Measurements from ENCODE around the gene PRDM16.
"Not testable (repeated sequence)": the region's sequence is repeated elsewhere in the genome, so short reads cannot be mapped to it uniquely, and the experiment has no call there.

Gene PRDM16

DNA sequence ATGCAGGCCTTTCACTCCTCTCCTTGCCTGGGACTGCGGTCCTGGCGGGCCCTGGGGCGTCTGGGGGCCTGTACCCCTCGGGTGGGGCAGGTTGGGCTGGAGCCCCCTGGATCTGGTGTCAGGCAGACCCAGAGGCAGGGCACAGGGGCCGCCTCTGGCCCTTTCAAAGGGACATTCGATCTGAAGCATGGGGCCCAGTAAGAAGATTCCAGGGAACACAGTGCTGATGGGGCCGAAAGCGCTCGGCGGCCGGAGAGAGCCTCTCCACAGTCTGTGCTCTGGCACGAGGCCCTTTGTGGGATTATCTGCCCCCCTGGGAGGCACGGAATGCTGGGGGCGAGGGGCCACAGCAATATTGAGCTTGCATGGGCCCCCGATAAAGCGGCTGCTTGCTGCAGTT is 15.2 kb downstream of the PRDM16 start:
- no peak for DNase-seq

DNA sequence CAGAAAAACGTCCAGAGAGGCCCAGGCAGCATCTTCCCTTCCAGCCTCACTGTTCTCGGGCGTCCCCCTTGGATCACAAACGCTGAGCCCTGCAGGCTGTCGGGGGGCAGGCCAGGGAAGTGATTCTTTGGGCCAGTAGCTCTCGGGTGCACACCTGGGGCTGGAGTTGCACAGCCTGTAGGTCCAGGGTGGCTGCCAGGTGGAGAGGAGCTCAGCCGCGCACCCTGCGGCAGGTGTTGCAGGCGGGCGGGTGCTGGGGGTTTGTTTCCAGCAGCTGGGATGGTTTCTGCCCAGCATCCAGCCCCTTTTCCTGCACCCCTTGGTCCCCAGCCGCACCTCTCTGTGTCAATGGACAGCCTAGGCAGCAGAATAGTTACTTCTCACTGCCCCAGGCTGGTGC is 15.7 kb downstream of the PRDM16 start:
- DNase-seq, result no peak

DNA sequence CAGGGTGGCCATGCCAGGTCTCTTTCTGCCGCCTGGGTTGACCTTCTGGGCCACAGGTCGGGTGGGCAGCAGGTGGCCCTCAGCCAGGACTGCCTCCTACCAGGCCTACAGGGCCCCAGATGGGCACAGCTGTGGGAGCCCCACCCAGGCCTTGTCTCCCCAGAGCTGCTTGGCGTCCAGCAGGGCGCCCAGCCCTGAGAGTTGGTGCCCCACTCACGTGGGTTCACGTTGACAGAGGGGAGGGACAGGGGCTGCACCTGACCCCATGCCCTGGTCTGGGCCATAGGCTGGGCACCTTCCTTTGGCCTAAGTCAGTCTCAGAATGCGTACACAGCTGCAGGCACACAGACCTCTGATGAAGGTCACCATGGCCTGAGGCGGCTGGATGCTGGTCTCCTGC is 16.7 kb downstream of the PRDM16 start:
- DNase-seq, result no peak

DNA sequence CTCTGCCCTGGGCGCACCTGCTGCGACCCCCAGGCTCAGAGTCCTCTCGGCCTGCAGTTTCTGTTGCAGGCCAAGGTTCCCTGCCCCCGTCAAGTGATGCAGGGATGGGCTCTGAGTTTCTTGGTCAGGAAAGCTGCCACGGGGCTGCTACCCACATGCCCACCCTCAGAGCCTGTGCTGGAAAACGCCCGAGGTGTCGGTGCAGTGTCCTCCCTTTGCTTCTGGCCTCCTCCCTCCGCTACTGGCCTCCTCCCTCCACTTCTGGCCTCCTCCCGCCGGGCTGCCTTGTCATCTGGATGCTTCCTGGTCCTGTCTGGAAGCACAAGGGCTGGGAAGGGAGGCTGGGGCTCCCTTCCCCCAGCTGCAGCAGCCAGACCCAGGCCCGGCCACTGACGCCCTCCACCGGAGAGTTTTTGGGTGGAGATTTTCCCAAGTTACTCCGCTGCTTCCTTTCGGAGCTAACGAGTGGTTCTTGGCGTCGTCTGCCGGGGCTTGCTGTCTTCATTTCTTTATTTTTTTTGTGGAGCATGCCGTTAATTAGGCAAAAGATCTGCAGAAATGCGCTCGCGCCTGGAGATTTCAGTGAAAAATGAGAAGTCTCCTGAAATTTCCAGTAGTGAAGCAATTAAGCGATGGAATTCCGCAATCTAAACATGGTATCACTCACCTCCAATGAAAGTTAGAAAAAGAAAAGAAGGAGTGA is 17.4 kb downstream of the PRDM16 start:
- no peak for DNase-seq

DNA sequence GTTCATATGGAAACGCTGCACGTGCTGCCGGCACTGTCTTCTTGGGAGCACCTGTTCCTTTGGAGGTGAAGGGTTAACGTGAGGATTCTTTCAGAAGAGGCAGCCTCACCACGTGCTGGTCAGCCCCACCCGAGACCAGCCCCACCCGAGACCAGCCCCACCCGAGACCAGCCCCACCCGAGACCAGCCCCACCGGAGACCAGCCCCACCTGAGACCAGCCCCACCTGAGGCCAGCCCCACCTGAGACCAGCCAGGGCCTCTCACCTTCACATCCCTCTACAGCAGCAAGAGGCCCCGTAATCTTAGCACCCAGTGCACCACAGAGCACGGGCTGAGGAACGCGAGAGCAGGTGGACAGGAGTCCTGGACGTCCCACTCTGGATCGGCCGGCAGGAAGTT is 18.0 kb downstream of the PRDM16 start:
- no peak for DNase-seq

DNA sequence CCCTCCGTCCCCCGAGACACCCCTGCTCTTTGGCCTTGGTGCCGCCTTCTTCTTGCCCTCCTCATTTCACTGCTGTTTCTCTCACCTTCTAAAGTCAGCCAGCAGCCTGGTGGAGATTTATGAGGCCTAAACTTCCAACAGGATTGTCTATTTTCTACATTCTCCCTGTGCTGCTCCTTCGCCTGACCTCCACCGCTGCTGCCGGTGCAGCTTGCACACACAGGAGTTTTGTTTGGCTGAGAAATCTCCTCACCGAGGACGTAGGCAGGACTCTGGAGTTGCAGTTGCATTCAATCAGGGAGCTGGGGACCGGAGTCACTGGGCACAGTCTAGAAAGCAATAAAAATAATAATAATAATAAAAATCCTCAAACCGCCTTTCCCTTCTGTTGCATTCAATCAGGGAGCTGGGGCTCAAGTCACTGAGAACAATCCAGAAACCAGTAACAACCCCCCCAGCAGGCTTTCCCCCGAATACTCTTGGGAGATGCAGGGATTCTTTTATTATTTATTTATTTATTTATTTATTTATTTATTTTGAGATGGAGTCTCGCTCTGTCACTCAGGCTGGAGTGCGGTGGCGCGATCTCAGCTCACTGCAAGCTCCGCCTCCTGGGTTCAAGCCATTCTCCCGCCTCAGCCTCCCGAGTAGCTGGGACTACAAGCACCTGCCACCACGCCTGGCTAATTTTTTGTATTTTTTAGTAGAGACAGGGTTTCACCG is 19.1 kb downstream of the PRDM16 start:
- DNase-seq, result not testable (repeated sequence)

DNA sequence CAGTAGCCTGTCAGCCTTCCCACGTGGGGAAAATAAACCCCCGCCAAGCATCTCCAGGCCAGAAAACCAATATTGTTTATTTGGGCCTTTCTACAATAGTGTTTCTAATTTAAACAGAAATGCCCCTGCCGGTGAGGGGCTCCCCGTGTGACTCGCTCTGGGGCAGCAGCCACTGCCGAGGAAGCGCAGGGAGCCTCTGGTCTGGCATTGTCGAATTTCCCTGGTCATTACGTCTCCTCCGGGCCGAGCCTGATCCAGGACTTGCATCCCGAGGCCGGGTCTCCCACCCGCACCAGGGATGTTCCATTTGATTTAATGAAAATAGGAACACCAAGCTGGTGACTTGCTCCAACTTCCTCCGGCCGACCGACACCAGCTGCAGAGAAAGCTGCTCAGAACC is 20.5 kb downstream of the PRDM16 start:
- no peak for DNase-seq

DNA sequence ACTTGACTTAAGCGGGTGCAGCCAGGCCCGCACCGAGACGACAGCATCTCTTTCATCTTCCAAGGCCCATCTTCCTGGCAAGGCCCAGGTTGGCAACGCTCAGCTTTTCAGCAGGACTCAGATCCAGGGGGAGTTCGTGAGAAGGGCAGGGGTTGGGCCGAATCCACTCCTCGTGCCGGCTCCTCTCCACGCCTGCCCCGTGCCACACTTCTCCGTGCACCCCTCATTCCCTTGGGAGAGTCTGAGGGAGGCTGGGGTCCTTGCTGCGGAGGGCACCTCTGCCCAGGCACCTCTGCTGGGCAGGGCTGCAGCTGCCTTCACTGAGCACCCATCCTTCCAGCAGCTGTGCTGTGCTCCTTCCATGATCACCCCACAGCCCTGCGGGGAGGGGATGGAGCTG is 22.3 kb downstream of the PRDM16 start:
- DNase-seq, result no peak

DNA sequence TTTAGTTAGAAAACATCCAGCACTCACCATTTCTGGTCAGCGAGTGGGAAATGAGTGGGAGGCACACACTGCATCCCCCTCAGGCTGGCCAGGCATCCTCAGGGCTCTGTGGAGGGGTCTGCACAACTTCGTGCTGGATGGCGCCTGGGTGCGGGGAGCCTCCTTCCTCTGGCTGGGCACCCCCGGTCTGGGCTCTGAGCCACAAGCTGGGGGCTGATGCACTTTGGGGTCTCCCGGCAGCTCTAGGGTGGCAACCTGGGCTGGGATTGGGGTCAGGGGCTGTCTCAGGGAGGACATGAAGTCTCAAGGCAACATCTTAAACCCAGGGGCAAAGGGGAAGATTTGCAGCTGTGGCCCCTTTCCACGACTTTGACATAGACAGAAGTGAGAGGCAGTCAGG is 23.5 kb downstream of the PRDM16 start:
- DNase-seq, result no peak

DNA sequence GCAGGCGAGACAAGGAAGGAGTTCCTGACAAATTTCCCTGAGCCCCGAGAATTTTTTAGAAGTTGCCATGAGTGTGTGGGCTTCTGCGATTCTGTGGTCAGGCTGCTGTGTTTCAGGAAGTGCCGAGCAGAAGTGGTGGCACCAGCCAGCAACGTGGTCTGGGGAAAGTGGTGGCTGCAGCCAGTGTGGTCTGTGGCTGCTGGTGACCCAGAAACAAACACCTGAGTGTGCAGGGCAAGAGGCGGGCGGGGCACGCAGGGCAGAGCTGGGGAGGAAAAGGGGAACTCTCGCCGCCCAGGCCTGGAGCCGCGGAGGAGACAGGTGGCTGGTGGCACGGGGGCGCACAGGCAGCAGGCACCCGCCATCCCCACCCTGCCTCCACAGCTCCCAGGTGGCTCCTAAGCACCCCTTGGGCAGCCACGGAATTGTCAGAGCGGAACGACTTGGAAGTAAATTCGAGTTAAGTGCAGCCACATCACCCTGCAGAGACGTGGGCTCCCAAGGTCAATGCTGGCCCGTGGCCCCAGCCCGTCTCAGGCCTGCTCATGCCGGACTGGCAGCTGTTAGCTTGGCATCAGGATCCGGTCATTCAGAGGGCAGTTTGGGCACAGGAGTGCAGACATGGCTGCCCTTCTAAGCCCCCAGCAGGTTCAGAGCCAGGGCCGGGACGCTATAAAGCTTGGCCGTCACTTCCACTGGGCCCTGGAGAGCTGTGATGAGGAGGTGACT is 25.1 kb downstream of the PRDM16 start:
- DNase-seq, result peak in 3 of 4 experiments; percentile 23 to 58 (median 40)

DNA sequence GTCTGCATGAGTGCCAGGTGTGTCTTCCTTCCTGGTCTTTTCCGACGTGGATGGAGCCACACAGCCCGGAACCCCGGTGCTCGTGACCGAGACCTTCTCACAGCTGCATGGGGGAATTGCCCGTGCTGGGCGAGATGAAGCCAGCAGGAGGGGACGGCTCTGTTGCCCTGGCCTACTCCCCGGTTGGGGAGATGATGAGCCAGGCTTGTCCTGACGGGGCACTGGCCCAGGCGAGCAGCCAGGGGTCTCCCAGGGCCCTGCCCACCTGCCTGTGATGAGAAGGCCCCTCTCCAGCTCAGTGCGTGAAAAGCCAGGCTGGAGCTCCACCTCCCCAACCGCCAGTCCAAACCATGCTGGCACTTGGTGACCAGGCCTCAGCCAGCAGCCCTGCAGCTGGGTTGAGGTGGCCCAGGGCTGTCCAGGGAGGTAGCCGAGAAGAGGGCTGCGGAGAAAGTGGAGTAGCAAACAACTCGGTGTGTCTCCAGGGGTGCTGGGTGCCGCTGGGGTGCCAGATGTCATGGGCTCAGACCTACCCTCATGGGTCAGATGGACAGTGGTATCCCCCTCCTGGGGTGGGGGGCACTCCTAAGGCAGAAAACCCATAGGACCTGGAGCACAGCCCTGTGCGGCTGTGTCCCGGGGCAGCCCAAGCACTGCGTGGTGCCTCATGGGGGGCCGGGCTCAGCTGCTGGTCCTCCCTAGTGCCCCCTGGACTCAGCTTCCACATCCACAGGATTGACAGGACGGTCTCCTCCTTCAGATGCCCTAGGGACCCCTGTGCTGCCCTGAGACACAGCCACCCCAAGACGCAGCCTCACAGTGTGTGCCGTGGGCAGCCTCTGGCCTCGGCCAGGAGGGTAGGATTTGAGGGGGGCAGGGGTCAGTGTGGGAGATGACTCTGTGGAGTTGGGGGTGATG is 26.1 kb downstream of the PRDM16 start:
- no peak for DNase-seq

DNA sequence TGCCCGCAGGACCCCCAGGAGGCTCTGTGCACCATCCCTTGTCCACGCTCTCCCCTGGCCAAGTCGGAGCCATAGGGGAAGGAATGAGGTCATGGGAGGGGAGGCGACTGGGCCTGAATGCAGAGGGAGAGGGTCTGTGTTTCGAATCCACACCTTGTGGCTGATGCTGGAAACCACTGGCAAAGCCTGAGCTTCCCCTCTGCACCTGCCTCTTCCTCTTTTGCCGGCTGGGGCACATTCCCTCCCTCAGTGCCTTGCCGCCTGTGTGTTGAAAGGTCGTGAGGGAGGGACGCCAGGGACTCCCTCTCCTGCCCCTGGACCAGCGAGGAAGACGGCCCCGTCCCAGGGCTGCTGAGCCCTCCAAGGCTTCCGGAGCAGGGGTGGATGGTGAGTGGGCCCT is 27.3 kb downstream of the PRDM16 start:
- no peak for DNase-seq

DNA sequence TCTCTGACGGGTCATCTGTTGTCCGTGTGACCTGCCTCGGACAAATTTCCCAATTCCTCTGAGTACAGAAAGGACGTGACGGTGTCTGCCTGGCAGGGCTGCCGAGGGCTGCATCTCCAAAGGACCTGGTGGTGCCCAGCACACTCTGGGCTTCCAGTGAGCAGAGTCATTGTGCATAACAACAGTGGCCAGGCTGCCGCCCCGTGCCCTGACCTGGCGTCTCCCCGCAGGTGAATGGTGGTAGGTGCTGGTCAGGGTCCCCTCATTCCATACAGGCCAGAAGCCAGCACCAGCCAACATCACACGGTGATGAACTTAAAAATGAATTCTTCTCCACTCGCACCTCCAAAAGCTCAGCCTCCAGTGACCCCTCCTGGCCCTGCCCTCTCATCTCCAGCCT is 28.2 kb downstream of the PRDM16 start:
- no peak for DNase-seq

DNA sequence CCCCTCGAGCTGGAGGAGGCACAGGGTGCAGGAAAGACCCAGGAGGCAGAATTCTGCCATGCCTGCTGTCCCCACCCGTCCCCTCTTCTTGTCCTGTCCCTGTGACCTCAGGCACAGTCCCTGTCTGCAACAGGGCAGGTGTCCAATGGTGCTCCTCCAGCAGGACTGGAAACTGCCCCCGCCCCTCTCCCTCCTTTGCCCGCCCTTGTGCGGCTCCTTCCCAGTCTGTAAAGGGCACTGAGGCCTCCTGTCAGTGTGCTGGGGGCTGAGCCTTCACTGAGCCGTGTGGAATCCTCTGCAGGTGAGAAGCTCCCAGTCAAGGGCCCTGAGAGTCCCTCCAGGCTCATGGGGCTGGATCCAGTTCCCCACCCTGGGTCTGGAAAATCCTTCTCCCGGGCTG is 28.9 kb downstream of the PRDM16 start:
- no peak for DNase-seq

DNA sequence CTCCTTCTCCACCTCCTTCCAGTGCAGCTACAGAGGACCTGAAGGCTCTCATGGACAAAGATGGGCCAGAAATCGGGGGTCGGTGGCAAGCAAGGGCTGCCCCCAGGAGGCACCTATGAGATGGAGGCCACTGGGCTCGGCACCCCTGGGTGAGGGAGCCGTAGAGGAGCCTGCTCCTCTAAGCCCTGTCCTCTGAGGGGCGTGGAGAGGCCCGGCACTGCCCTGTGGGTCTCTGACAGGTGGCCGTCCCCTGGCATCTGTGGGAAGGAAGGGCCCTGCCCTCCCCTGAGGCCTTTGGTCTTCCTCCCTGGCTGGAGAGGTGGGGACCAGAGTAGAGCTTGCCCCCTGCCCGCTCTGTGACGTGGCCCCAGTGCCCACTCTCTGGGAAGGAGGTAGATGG is 30.9 kb downstream of the PRDM16 start:
- DNase-seq, result no peak

DNA sequence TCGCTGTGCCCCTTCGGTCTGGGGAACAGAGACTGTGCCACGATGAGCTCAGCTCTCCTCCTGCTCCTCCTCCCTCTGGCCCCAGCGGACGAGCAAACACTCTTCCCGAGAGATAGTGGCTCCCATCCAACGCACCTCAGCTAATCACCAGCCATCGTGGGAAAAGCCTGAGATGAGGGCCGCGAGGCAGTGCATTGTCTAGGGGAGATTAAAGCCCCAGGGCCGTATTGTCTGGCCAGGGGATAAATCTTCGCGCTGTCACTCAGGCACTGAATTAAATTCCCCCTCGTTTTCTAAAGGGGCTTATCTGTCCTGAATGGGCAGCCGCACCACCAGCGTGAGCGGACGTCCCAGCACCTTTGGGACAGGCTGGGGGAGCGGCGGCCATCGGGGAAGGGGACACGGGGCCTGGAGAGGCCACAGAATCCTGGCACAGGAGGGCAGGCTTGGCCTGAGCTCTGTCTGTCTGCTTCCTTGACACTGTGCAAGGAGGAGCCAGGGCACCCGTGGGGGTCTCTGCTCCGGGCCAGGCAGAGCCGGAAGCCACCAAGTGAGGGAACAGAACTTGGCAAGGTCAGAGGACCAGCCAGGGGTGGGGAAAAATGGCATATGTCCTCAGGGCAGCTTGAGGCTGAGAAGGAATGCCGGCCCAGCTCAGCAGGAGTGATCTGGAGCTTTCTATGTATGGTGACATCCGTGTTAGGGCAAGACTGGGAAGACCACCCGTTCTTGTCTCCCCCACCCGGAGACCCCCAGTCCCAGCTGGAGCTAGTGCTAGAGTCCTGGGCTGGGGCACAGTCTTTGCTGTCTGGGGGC is 32.3 kb downstream of the PRDM16 start:
- no peak for DNase-seq

DNA sequence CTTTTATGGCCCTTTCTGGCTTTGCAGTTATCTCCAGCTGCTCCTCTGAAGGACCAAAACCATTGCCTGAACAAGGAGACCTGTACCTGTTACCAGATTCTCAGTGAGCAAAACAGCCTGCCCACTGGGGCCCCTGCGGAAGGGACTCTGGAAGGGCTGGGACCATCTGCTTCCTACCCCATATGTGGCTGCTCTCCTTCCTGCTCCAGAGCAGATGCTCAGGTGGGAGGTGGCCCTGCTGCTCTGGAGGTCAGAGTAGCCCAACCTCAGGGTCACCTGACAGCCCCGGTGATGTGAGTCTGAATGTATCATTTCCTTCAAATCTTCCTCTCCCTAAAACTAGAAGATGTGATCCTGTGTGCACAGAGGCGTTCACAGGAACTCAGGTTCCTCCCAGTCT is 33.6 kb downstream of the PRDM16 start:
- DNase-seq, result no peak

DNA sequence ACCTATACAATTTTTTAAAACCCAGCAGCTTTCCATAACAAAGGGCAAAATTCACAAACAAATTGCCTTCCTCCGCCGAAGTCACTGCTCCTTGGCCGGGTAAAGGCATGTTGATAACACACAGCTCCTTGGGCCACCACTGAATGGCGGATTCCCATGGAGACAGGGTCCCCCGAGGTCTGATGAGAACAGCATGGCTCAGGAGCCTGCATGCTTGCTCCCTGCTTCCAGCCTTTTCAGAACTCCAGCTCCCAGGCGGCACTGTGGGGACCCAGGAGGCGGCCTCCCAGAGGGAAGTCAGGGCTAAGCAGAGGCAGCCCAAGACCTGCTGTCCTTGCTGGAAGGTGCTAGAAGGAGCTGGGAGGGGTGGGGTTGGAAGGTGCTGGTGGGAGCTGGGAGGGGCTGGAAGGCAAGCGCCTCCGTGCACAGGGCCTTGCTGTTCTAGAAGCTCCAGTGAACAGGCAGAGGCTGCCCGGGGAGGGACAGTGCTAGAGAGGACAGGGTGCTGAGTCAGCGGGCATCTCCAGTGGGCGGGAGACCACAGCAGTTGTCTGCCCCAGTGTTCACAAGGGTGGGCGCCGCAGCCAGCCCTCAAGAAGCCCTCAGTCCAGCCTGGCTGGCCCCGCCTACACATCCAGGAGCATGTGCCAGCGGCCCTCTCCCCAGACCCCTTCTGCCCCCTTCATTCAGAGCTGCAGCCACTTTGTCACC is 35.1 kb downstream of the PRDM16 start:
- no peak for DNase-seq

DNA sequence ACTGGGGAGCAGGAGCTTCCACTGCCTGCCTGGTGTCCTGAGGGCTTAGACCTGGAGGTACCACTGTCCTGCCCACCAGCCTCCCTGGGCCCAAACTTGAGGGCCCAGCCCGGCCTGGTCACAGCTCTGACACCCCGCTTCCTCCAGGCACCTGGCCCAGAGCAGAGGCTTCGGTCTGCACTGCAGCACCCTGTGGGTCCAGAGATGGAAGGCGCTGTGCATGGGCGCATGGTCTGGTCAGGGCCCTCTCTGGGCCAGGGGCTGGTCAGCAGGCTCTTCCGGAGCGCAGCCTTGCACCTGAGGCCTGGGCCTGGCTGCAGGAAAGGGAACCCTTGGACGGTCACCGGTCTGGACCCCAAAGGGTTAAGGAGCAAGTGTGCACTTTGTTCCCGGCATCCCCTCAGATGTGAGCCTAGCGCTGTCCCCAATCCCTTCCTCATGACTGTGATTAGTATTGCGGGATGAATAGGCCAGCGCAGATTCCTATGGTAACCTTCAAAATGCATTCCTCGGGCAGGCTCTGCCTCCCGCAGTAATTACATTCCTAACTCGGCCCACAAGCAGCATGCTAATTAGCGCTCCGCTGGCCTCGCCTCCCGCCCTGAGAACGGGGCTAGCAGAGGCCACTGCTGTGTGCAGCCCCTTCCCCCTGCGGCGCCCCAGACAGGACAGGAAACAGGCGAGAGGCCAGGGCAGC is 36.3 kb downstream of the PRDM16 start:
- DNase-seq, result no peak

DNA sequence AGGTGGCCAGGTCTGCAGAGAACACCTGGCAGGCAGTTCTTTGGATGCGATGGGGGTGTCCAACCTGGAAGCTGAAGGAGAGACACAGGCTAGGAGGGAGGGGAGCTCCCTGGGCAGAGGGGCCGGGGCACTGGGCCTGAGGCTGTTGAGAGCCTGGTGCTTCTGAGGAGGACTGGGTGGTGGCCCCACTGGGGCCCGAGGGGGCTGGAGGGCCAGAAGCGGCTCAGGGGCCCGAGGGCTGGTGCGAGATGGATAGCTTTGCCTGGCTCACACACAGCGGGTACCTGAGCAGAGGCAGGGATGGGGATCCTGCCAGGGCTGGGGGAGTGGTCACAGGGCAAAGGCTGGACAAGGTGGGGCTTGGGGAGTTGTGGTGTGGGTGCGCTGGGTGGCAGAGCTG is 37.2 kb downstream of the PRDM16 start:
- no peak for DNase-seq

DNA sequence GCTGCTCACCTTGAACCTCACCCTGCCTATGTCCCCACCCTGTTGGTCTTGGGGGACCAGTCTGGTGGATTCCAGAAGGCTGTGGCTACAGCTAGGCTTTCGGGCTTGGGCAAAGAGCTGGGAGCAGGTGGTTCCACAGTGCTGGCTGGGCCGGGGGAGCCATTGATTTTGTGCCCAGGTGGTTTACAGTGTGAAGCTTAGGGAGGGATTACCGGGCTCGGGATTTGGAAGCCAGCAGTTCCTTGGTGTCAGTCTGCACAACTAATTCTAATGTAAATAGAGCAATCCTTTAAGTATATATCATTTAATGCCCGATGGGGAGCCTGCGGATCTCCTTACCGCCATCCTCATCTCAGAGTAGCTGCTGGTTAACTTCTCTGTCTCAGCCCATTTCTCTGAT is 38.2 kb downstream of the PRDM16 start:
- no peak for DNase-seq
